AG09319 (cell line): ENCODE data around the gene CELSR1.

ENCODE experiments used
- DNase-seq: peaks from one replicate; pipeline ENCODE4 v3.0.0-alpha.2; 2010; ENCODE audit warnings: low read depth; ENCODE audit errors: extremely low read depth
- CTCF ChIP-seq: IDR thresholded peaks from 2 replicates; pipeline ENCODE4 v1.5.1; 2011; ENCODE audit warnings: low read depth, mild to moderate bottlenecking, inconsistent platforms, low read length, moderate library complexity

The CELSR1 gene

GRCh38 chr22:46526244-46526839, 11.1 kb downstream of the CELSR1 start:
- no peak for DNase-seq
- TF ChIP-seq CTCF = no peak

GRCh38 chr22:46525389-46526243, 11.8 kb downstream of the CELSR1 start:
- DNase-seq = no peak
- no peak for TF ChIP-seq CTCF

- DNase-seq = no peak
- no peak for TF ChIP-seq CTCF
Observed at GRCh38 chr22:46524203-46524740, 13.1 kb downstream of the CELSR1 start.

- no peak for TF ChIP-seq CTCF
- no peak for DNase-seq
Observed at GRCh38 chr22:46522797-46523196, 14.6 kb downstream of the CELSR1 start.

GRCh38 chr22:46521994-46522393, 15.4 kb downstream of the CELSR1 start:
- no peak for TF ChIP-seq CTCF
- no peak for DNase-seq

- no peak for TF ChIP-seq CTCF
- no peak for DNase-seq
Observed at GRCh38 chr22:46520880-46521279, 16.5 kb downstream of the CELSR1 start.

GRCh38 chr22:46519377-46519776, 18.0 kb downstream of the CELSR1 start:
- DNase-seq = no peak
- TF ChIP-seq CTCF = no peak
